Measurements from ENCODE around the gene GRK1.

Gene GRK1

GRCh38 chr13:113628291-113629270 lies 38.4 kb upstream of the GRK1 start:
- no peak overlapping the region for H3K4me3 ChIP-seq (replicated peaks; ENCODE audit: low read depth, low read length)
- TF ChIP-seq, protein P1, sequence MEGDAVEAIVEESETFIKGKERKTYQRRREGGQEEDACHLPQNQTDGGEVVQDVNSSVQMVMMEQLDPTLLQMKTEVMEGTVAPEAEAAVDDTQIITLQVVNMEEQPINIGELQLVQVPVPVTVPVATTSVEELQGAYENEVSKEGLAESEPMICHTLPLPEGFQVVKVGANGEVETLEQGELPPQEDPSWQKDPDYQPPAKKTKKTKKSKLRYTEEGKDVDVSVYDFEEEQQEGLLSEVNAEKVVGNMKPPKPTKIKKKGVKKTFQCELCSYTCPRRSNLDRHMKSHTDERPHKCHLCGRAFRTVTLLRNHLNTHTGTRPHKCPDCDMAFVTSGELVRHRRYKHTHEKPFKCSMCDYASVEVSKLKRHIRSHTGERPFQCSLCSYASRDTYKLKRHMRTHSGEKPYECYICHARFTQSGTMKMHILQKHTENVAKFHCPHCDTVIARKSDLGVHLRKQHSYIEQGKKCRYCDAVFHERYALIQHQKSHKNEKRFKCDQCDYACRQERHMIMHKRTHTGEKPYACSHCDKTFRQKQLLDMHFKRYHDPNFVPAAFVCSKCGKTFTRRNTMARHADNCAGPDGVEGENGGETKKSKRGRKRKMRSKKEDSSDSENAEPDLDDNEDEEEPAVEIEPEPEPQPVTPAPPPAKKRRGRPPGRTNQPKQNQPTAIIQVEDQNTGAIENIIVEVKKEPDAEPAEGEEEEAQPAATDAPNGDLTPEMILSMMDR (IDR thresholded peaks at IDR 0.05; ENCODE audit: low read length, missing control alignments): no peak
- DNase-seq (ENCODE audit: low read depth): no peak

GRCh38 chr13:113629866-113630265 lies 37.2 kb upstream of the GRK1 start:
- no peak for DNase-seq (ENCODE audit: low read depth)
- TF ChIP-seq, protein P1 (IDR thresholded peaks at IDR 0.05; ENCODE audit: low read length, missing control alignments): no peak
- H3K4me3 ChIP-seq (replicated peaks; ENCODE audit: low read depth, low read length): no peak overlapping the region

DNA sequence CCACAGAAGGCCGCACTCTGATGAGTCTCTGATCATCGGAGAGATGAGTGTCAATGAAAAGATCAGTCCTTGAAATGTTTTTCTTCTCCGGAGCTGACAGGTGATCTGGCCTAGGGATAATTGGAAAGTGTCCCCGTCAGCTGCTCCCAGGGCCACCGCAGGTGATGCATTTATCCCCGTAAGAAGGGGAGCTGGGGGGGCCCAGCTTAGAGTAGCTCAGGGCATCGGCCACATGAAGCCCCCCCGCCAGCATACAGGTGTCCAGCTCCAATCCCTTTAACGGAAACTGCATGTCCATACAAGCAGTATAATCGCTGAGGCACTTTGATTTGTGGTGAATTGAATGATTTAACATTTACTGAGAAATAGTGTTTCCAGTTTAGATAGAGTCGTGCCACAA lies 36.7 kb upstream of the GRK1 start:
- no peak overlapping the region for H3K4me3 ChIP-seq (replicated peaks; ENCODE audit: low read depth, low read length)
- TF ChIP-seq, protein P1 (IDR thresholded peaks at IDR 0.05; ENCODE audit: low read length, missing control alignments): no peak
- no peak for DNase-seq (ENCODE audit: low read depth)

DNA sequence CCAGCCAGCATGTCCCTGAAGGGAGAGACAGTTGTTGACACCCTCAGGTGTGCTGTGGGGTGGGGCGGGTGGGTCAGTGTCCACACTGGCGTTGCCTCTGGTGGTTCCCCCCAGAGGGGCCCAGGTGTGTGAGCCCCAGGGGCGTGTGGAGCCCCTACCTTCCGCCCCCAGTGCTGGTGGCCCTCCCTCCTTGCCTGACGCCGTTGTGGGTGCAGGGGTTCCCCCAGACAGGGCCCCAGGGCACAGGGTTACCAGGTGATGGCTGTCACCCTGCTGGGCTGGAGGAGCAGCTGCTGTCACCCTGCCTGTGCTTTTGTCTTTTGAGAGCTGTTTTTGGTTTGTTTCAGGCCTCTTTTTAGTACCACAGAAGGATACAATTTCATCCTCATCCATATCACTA lies 36.2 kb upstream of the GRK1 start:
- TF ChIP-seq, protein P1 (IDR thresholded peaks at IDR 0.05; ENCODE audit: low read length, missing control alignments): no peak
- no peak overlapping the region for H3K4me3 ChIP-seq (replicated peaks; ENCODE audit: low read depth, low read length)
- no peak for DNase-seq (ENCODE audit: low read depth)

- TF ChIP-seq, protein P1 (IDR thresholded peaks at IDR 0.05; ENCODE audit: low read length, missing control alignments): no peak
- no peak overlapping the region for H3K4me3 ChIP-seq (replicated peaks; ENCODE audit: low read depth, low read length)
- DNase-seq (ENCODE audit: low read depth): no peak
These were observed 35.5 kb upstream of the GRK1 start for GRCh38 chr13:113631341-113632095.

GRCh38 chr13:113632706-113633484 lies 34.1 kb upstream of the GRK1 start:
- no peak overlapping the region for H3K4me3 ChIP-seq (replicated peaks; ENCODE audit: low read depth, low read length)
- TF ChIP-seq, protein P1 (IDR thresholded peaks at IDR 0.05; ENCODE audit: low read length, missing control alignments): no peak
- no peak for DNase-seq (ENCODE audit: low read depth)

All from fibroblast of pulmonary artery (primary cell).